ENCODE data around the gene TTC7B. TPM values are rescaled to one million over a fixed set of nuclear protein-coding genes. Genes with fewer than 3 reads are reported as not detected.

Gene TTC7B
- total and polyA plus RNA-seq, 2 experiments from 2014 or later: 7.9 to 28.6 TPM

DNA sequence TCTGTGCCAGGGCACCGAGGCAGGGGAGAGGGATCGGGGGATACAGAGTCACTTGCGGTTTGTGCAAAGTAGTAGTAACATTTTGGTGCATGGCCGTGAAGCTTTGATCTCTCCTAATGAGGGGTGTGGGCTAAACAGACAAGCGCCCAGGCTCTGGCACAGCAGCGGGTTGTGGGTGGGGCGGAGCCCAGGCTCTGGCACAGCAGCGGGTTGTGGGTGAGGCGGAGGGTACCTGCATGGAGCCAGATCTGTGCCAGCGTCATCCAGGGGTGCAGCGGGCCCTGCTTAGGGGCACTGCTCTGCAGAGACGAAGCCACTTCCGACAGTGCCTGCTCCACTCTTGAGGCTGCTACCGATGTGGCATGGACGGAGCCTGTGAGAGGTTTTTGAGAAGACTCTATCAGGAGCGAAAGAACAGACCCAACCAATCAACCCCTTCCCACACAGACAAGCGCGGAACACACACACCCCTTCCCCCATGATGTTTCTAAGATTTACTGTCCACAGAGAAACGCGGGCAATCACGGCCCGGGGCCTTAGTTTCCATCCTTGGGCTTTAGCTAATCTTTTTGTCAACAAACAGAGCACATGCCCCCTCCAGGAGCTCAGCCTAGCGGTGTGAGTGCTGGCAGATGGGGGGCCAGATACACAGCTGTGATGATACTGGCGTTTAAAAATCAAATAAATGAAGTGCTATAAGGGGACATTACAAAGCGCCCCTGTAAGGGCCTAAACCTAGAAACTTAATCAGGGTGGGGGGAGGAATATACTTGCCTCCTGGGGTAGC lies 222.8 kb downstream of the TTC7B start (continued):
- no peak for TF ChIP-seq REST (IDR thresholded peaks at IDR 0.05; ENCODE audit: unreplicated experiment)
- TF ChIP-seq JUNB (IDR thresholded peaks at IDR 0.05; ENCODE audit: unreplicated experiment): no peak
- TF ChIP-seq CREB1 (CRISPR knock-in tag; IDR thresholded peaks at IDR 0.05; ENCODE audit: low read depth): no peak
- TF ChIP-seq NANOG (IDR thresholded peaks at IDR 0.05; ENCODE audit: borderline replicate concordance): no peak
- no peak for TF ChIP-seq CTCF (conservative IDR thresholded peaks at IDR 0.05; ENCODE audit: low read depth in 2 of 2)

DNA sequence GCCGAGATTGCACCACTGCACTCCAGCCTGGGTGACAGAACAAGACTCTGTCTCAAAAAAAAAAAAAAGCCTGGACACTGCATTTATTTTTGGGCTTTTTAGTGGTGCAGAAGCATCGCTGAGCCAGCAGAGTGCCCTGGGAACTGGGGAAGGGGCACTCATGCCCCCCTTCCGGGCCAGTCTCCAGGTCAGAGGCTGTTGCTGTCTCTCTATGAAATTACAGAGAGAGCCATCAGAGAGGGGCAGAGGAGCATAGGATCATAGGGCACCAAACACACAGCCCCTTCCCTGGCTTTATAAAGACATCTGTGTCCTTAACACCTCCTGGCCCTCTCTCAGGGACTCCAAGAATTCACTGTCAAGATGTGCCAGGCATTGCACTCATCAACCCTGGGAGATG lies 223.6 kb downstream of the TTC7B start:
- no peak overlapping the region for H3K4me3 ChIP-seq
- no peak overlapping the region for H3K4me2 ChIP-seq
- no peak for DNase-seq (ENCODE audit: low spot score)
- Mint-ChIP-seq H3K27me3 (ENCODE audit: insufficient read depth, low read depth, poor library complexity) (peaks cover 2% of the 10 kb centered on the region), H3K4me1 (peaks cover 7% of the 10 kb centered on the region), H3K9me3 (no peaks in the 10 kb centered on the region; the same call in 2 of the 3 replicates), H3K27ac (no peak overlapping the region), H3K36me3 (ENCODE audit: low read depth) (no peaks in the 10 kb centered on the region), H3K4me3 (no peak overlapping the region)
- no peaks in the 10 kb centered on the region for H3K27me3 ChIP-seq (ENCODE audit: insufficient read depth)
- no peak overlapping the region for H2AFZ ChIP-seq
- no peaks in the 10 kb centered on the region for H3K36me3 ChIP-seq (ENCODE audit: insufficient read depth)
- H3K4me1 ChIP-seq (ENCODE audit: insufficient read depth): no peaks in the 10 kb centered on the region; the same call in 1 of the 2 replicates
- no peaks in the 10 kb centered on the region for H3F3A ChIP-seq (replicated peaks; ENCODE audit: low read depth)
- H3K27ac ChIP-seq (ENCODE audit: low read depth): no peak overlapping the region
- no peak for ATAC-seq
- H4K20me1 ChIP-seq (replicated peaks; ENCODE audit: insufficient read depth): no peaks in the 10 kb centered on the region
- H3K9me2 ChIP-seq (ENCODE audit: insufficient read depth): no peaks in the 10 kb centered on the region
- no peaks in the 10 kb centered on the region for H3K79me2 ChIP-seq (replicated peaks; ENCODE audit: insufficient read depth)
- TF ChIP-seq ETS1 (IDR thresholded peaks at IDR 0.05): no peak
- TF ChIP-seq, protein P1, sequence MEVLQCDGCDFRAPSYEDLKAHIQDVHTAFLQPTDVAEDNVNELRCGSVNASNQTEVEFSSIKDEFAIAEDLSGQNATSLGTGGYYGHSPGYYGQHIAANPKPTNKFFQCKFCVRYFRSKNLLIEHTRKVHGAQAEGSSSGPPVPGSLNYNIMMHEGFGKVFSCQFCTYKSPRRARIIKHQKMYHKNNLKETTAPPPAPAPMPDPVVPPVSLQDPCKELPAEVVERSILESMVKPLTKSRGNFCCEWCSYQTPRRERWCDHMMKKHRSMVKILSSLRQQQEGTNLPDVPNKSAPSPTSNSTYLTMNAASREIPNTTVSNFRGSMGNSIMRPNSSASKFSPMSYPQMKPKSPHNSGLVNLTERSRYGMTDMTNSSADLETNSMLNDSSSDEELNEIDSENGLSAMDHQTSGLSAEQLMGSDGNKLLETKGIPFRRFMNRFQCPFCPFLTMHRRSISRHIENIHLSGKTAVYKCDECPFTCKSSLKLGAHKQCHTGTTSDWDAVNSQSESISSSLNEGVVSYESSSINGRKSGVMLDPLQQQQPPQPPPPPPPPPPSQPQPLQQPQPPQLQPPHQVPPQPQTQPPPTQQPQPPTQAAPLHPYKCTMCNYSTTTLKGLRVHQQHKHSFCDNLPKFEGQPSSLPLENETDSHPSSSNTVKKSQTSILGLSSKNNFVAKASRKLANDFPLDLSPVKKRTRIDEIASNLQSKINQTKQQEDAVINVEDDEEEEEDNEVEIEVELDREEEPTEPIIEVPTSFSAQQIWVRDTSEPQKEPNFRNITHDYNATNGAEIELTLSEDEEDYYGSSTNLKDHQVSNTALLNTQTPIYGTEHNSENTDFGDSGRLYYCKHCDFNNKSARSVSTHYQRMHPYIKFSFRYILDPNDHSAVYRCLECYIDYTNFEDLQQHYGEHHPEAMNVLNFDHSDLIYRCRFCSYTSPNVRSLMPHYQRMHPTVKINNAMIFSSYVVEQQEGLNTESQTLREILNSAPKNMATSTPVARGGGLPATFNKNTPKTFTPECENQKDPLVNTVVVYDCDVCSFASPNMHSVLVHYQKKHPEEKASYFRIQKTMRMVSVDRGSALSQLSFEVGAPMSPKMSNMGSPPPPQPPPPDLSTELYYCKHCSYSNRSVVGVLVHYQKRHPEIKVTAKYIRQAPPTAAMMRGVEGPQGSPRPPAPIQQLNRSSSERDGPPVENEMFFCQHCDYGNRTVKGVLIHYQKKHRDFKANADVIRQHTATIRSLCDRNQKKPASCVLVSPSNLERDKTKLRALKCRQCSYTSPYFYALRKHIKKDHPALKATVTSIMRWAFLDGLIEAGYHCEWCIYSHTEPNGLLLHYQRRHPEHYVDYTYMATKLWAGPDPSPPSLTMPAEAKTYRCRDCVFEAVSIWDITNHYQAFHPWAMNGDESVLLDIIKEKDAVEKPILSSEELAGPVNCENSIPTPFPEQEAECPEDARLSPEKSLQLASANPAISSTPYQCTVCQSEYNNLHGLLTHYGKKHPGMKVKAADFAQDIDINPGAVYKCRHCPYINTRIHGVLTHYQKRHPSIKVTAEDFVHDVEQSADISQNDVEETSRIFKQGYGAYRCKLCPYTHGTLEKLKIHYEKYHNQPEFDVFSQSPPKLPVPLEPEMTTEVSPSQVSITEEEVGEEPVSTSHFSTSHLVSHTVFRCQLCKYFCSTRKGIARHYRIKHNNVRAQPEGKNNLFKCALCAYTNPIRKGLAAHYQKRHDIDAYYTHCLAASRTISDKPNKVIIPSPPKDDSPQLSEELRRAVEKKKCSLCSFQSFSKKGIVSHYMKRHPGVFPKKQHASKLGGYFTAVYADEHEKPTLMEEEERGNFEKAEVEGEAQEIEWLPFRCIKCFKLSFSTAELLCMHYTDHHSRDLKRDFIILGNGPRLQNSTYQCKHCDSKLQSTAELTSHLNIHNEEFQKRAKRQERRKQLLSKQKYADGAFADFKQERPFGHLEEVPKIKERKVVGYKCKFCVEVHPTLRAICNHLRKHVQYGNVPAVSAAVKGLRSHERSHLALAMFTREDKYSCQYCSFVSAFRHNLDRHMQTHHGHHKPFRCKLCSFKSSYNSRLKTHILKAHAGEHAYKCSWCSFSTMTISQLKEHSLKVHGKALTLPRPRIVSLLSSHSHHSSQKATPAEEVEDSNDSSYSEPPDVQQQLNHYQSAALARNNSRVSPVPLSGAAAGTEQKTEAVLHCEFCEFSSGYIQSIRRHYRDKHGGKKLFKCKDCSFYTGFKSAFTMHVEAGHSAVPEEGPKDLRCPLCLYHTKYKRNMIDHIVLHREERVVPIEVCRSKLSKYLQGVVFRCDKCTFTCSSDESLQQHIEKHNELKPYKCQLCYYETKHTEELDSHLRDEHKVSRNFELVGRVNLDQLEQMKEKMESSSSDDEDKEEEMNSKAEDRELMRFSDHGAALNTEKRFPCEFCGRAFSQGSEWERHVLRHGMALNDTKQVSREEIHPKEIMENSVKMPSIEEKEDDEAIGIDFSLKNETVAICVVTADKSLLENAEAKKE (CRISPR knock-in tag; IDR thresholded peaks at IDR 0.05): no peak
- TF ChIP-seq STAT1 (IDR thresholded peaks at IDR 0.05; ENCODE audit: unreplicated experiment): no peak
- no peak for TF ChIP-seq EZH2phosphoT487 (IDR thresholded peaks at IDR 0.05; ENCODE audit: unreplicated experiment)

Data from GM23338 (cell line).